Neural progenitor cell (in vitro differentiated cells): ENCODE measurements around the gene TBATA. TPM values are rescaled to one million over a fixed set of nuclear protein-coding genes. Genes with fewer than 3 reads are reported as not detected.

Source experiments
- DNase-seq: peaks from one replicate; pipeline ENCODE4 v3.0.0-alpha.2; 2016; ENCODE audit warnings: low spot score
- H2AFZ ChIP-seq: fragments of 200-600 bp; sonication (generic); replicated peaks from 2 replicates; pipeline ENCODE4 v1.6.1; 2016; ENCODE audit warnings: antibody characterized with exemption
- H3F3A ChIP-seq: fragments of 200-600 bp; sonication (generic); 2 replicates; pipeline ENCODE4 v1.6.1; 2016; ENCODE audit warnings: antibody characterized with exemption, low read depth
- H3K27ac ChIP-seq: fragments of 200-600 bp; sonication (generic); 2 replicates; pipeline ENCODE4 v1.5.1; 2016; ENCODE audit warnings: mild to moderate bottlenecking
- H3K27me3 ChIP-seq: fragments of 200-600 bp; sonication (generic); 2 replicates; pipeline ENCODE4 v1.6.1; 2016; ENCODE audit warnings: mild to moderate bottlenecking, moderate library complexity
- H3K36me3 ChIP-seq: fragments of 200-600 bp; sonication (generic); 2 replicates; pipeline ENCODE4 v1.5.1; 2016
- H3K4me1 ChIP-seq: fragments of 200-600 bp; sonication (generic); 2 replicates; pipeline ENCODE4 v1.6.1; 2016; ENCODE audit warnings: mixed run types
- H3K4me2 ChIP-seq: fragments of 200-600 bp; sonication (generic); 2 replicates; pipeline ENCODE4 v1.6.1; 2016
- H3K4me3 ChIP-seq: fragments of 200-600 bp; sonication (generic); 2 replicates; pipeline ENCODE4 v1.5.1; 2016
- H3K79me2 ChIP-seq: fragments of 200-600 bp; sonication (generic); 2 replicates; pipeline ENCODE4 v1.6.1; 2016; ENCODE audit warnings: low read depth
- H3K9ac ChIP-seq: fragments of 200-600 bp; sonication (generic); 2 replicates; pipeline ENCODE4 v1.6.1; 2016
- H3K9me3 ChIP-seq: fragments of 200-600 bp; sonication (generic); 2 replicates; pipeline ENCODE4 v1.5.1; 2016; ENCODE audit warnings: low read depth
- H4K20me1 ChIP-seq: fragments of 200-600 bp; sonication (generic); 2 replicates; pipeline ENCODE4 v1.6.1; 2016; ENCODE audit warnings: low read depth
- H3K27ac Mint-ChIP-seq: 3 replicates; pipeline ENCODE4 v1.8.0; 2021; ENCODE audit warnings: mixed read lengths
- H3K27me3 Mint-ChIP-seq: 2 replicates; pipeline ENCODE4 v1.8.0; 2022; ENCODE audit warnings: low read depth, mild to moderate bottlenecking, inconsistent platforms, moderate library complexity, mixed read lengths; ENCODE audit not compliant: insufficient read depth
- H3K36me3 Mint-ChIP-seq: 3 replicates; pipeline ENCODE4 v1.8.0; 2021; ENCODE audit warnings: mixed read lengths
- H3K4me1 Mint-ChIP-seq: 3 replicates; pipeline ENCODE4 v1.8.0; 2021; ENCODE audit warnings: mixed read lengths
- H3K4me3 Mint-ChIP-seq: 3 replicates; pipeline ENCODE4 v1.8.0; 2021; ENCODE audit warnings: mild to moderate bottlenecking, moderate library complexity, mixed read lengths
- H3K9me3 Mint-ChIP-seq: 3 replicates; pipeline ENCODE4 v1.8.0; 2020; ENCODE audit warnings: mixed read lengths
- CTCF ChIP-seq: fragments of 200-600 bp; sonication (generic); IDR thresholded peaks from 2 replicates; pipeline ENCODE4 v1.5.1; 2017; ENCODE audit warnings: antibody characterized with exemption, mild to moderate bottlenecking
- EZH2 ChIP-seq: fragments of 200-600 bp; sonication (generic); IDR thresholded peaks from 2 replicates; pipeline ENCODE4 v1.6.1; 2017; ENCODE audit warnings: antibody characterized with exemption, mild to moderate bottlenecking, moderate library complexity
- EZH2phosphoT487 ChIP-seq: fragments of 200-600 bp; sonication (generic); IDR thresholded peaks from 2 replicates; pipeline ENCODE4 v1.6.1; 2017; ENCODE audit warnings: antibody characterized with exemption
- total RNA-seq: library from RNA; depleted of rRNA; stranded (reverse); fragments of >200 nt; gene quantifications from 2 replicates; pipeline ENCODE4 v1.2.3, GENCODE V29; 2015; ENCODE audit warnings: low replicate concordance

The TBATA gene
- total RNA-seq, 1 donor from 2014 or later, result not detected

DNA sequence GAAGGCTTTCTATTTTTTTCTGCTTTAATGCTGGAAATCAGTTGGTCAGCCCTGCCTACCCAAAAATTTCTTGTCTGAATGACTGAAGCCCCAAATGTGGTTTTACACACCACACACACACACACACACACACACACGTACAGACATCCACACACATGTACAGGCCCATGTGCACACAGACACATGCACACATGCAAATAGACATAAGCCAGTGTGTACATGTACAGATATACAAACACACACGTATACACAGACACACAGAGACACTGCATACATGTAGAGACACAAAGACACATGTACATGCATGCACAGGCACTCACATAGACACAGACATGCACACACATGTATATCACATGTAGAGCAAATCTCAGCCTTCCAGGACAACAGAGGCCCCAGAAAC lies 54.2 kb downstream of the TBATA start:
- H3K4me1 Mint-ChIP-seq, result peaks cover 5% of the 10 kb centered on the region
- no peaks in the 10 kb centered on the region for H4K20me1 ChIP-seq
- H3K27ac Mint-ChIP-seq, result no peak overlapping the region
- H3K27me3 Mint-ChIP-seq, result peaks cover 2% of the 10 kb centered on the region
- DNase-seq, result no peak
- H3K4me3 ChIP-seq, result no peak overlapping the region
- TF ChIP-seq EZH2phosphoT487 (no peak), CTCF (no peak), EZH2 (no peak)
- no peaks in the 10 kb centered on the region for H3K79me2 ChIP-seq
- H2AFZ ChIP-seq, result no peak overlapping the region
- no peaks in the 10 kb centered on the region for H3K27me3 ChIP-seq
- H3F3A ChIP-seq, result no peaks in the 10 kb centered on the region
- H3K9ac ChIP-seq, result no peak overlapping the region
- H3K9me3 ChIP-seq, result no peaks in the 10 kb centered on the region
- H3K4me1 ChIP-seq, result no peaks in the 10 kb centered on the region
- H3K4me2 ChIP-seq, result no peak overlapping the region
- H3K9me3 Mint-ChIP-seq, result no peaks in the 10 kb centered on the region
- H3K36me3 Mint-ChIP-seq, result no peaks in the 10 kb centered on the region
- no peak overlapping the region for H3K27ac ChIP-seq
- H3K4me3 Mint-ChIP-seq, result no peak overlapping the region
- no peaks in the 10 kb centered on the region for H3K36me3 ChIP-seq

DNA sequence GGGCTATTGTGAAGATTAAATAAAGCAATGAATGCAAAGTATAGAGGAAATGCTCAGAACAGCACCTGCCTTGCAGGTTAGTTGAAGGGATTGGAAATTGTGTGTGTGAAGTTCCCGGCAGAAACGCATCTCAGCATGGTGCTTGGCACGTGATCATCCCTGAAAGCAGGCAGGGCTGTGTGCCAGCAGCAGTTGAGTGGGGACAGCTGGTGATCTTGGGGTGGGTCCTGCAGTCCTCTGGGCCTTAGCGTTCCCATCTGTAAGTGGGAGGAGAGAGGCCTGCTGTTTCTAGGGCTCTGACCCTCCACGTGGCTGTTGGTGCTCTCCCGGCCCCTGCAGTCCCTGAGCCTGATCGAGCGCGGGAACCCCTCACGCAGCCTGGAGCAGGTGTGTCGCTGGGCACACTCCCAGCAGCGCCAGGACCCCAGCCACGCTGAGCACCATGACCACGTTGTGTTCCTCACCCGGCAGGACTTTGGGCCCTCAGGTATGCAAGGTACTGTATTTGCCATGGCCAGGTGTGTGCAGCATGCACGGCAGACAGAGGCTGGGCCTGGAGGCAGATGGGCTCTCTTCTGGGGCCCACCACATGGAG lies 55.3 kb downstream of the TBATA start:
- no peak overlapping the region for H2AFZ ChIP-seq
- TF ChIP-seq EZH2phosphoT487, result no peak
- no peak for TF ChIP-seq CTCF
- TF ChIP-seq EZH2, result no peak
- peaks cover 3% of the 10 kb centered on the region for H3K4me1 Mint-ChIP-seq

GRCh38 chr10:70728328-70728727 lies 56.8 kb downstream of the TBATA start:
- H2AFZ ChIP-seq, result no peak overlapping the region
- H3K9ac ChIP-seq, result no peak overlapping the region
- H3K79me2 ChIP-seq, result no peaks in the 10 kb centered on the region
- Mint-ChIP-seq H3K36me3 (no peaks in the 10 kb centered on the region), H3K27ac (no peak overlapping the region), H3K27me3 (peaks cover 2% of the 10 kb centered on the region), H3K9me3 (no peaks in the 10 kb centered on the region), H3K4me3 (no peak overlapping the region), H3K4me1 (peaks cover 3% of the 10 kb centered on the region)
- no peaks in the 10 kb centered on the region for H3K9me3 ChIP-seq
- H3K4me1 ChIP-seq, result no peaks in the 10 kb centered on the region
- H3K27me3 ChIP-seq, result no peaks in the 10 kb centered on the region
- no peak for DNase-seq
- H4K20me1 ChIP-seq, result no peaks in the 10 kb centered on the region
- no peak for TF ChIP-seq CTCF
- TF ChIP-seq EZH2phosphoT487, result no peak
- TF ChIP-seq EZH2, result no peak
- H3K27ac ChIP-seq, result no peak overlapping the region
- no peak overlapping the region for H3K4me3 ChIP-seq
- H3K4me2 ChIP-seq, result no peak overlapping the region
- H3K36me3 ChIP-seq, result no peaks in the 10 kb centered on the region
- H3F3A ChIP-seq, result no peaks in the 10 kb centered on the region

More for the DNA sequence above, 55.3 kb downstream of the TBATA start:
- H3K9me3 Mint-ChIP-seq, result no peaks in the 10 kb centered on the region
- H4K20me1 ChIP-seq, result no peaks in the 10 kb centered on the region
- H3K9ac ChIP-seq, result no peak overlapping the region
- H3K36me3 Mint-ChIP-seq, result no peaks in the 10 kb centered on the region
- no peak overlapping the region for H3K27ac Mint-ChIP-seq
- no peaks in the 10 kb centered on the region for H3F3A ChIP-seq
- H3K27me3 ChIP-seq, result no peaks in the 10 kb centered on the region
- H3K27ac ChIP-seq, result no peak overlapping the region
- H3K79me2 ChIP-seq, result no peaks in the 10 kb centered on the region
- H3K27me3 Mint-ChIP-seq, result peaks cover 2% of the 10 kb centered on the region
- H3K36me3 ChIP-seq, result no peaks in the 10 kb centered on the region
- no peak overlapping the region for H3K4me3 Mint-ChIP-seq
- no peak for DNase-seq
- no peak overlapping the region for H3K4me2 ChIP-seq
- no peaks in the 10 kb centered on the region for H3K9me3 ChIP-seq
- H3K4me3 ChIP-seq, result no peak overlapping the region
- H3K4me1 ChIP-seq, result no peaks in the 10 kb centered on the region
